Gastroesophageal sphincter (tissue), 4 donors: ENCODE results near the gene R3HDML. TPM values are rescaled to one million over a fixed set of nuclear protein-coding genes. Genes with fewer than 3 reads are reported as not detected.

Source experiments
- ATAC-seq: fragments of 150-250 bp; one replicate; pipeline ENCODE4 v1.9.1; 2016; ENCODE audit warnings: mild to moderate bottlenecking, moderate library complexity
- H3K27ac ChIP-seq, 4 donors: fragments of 200-600 bp; sonication (generic) in 3 of 4; 1 replicate in 3 of 4; 2 replicates in 1 of 4; pipeline ENCODE4 v1.5.1; 2016 to 2019
- H3K27me3 ChIP-seq: fragments of 200-600 bp; sonication (generic); one replicate; pipeline ENCODE4 v1.5.1; 2019
- H3K36me3 ChIP-seq, 2 donors: fragments of 200-600 bp; sonication (generic); one replicate each; pipeline ENCODE4 v1.5.1; 2019; ENCODE audit warnings: control low read depth in 1 of 2
- H3K4me1 ChIP-seq, 3 donors: fragments of 200-600 bp; sonication (generic); 1 replicate in 2 of 3; 2 replicates in 1 of 3; pipeline ENCODE4 v1.5.1; 2016 to 2019; ENCODE audit warnings: control low read depth in 2 of 3
- H3K4me3 ChIP-seq, 2 donors: fragments of 200-600 bp; sonication (generic); one replicate each; pipeline ENCODE4 v1.5.1; 2019; ENCODE audit warnings: mild to moderate bottlenecking in 1 of 2, moderate library complexity in 1 of 2
- H3K9me3 ChIP-seq, 3 donors: fragments of 200-600 bp; sonication (generic); one replicate each; pipeline ENCODE4 v1.5.1; 2017 to 2019; ENCODE audit warnings: control low read depth in 2 of 3
- CTCF ChIP-seq, 4 experiments: fragments of 200-600 bp in 2 of 4; fragments of 450-650 bp in 2 of 4; sonication (generic) in 1 of 4; IDR thresholded peaks; one replicate each; pipeline ENCODE4 v1.5.1; 2017 to 2019; ENCODE audit warnings: antibody characterized with exemption in 4 of 4, mild to moderate bottlenecking in 2 of 4, moderate library complexity in 2 of 4
- EP300 ChIP-seq: sonication (generic); formaldehyde crosslinking; IDR thresholded peaks from one replicate; pipeline ENCODE4 v1.6.1; 2017; ENCODE audit warnings: antibody characterized with exemption, mild to moderate bottlenecking
- POLR2A ChIP-seq, 2 donors: fragments of 450-650 bp; IDR thresholded peaks; one replicate each; pipeline ENCODE4 v1.6.1; 2017; ENCODE audit warnings: antibody characterized with exemption in 2 of 2, mild to moderate bottlenecking in 2 of 2, moderate library complexity in 1 of 2
- POLR2AphosphoS5 ChIP-seq: sonication (generic); formaldehyde crosslinking; IDR thresholded peaks from one replicate; pipeline ENCODE4 v1.6.1; 2017; ENCODE audit warnings: antibody characterized with exemption
- WGBS, 2 donors: methylation state at CpG; one replicate each; pipeline ENCODE4 v1.1.5; 2018; ENCODE audit warnings: low coverage in 1 of 2; 5-methylcytosine and 5-hydroxymethylcytosine counted together
- total RNA-seq, 4 donors: library from RNA; depleted of rRNA; stranded (reverse); fragments of >200 nt; gene quantifications; one replicate each; pipeline ENCODE4 v1.1.0, GENCODE V29; 2016

R3HDML gene
- total RNA-seq, 4 donors from 2014 or later, result not detected

GRCh38 chr20:44358776-44359175 lies 21.9 kb downstream of the R3HDML start:
- no peak for ATAC-seq
- Histone ChIP-seq H3K4me3 (no peak overlapping the region), H3K9me3 (no peaks in the 10 kb centered on the region), H3K27ac (no peak overlapping the region), H3K36me3 (no peaks in the 10 kb centered on the region), H3K4me1 (peaks cover 0 to 3% (median 0%) of the 10 kb centered on the region in 3 donors), H3K27me3 (peaks cover 19% of the 10 kb centered on the region)
- 60 to 82% methylated on average over 3 to 5 of the region's 8 CpGs for WGBS, 2 donors
- no peak for TF ChIP-seq POLR2A (IDR thresholded peaks at IDR 0.05)
- TF ChIP-seq CTCF (IDR thresholded peaks at IDR 0.05), result no peak
- no peak for TF ChIP-seq POLR2AphosphoS5
- no peak for TF ChIP-seq EP300

- H3K27me3 ChIP-seq, result peaks cover 12% of the 10 kb centered on the region
- no peak overlapping the region for H3K4me3 ChIP-seq
- no peak for ATAC-seq
- TF ChIP-seq POLR2A (IDR thresholded peaks at IDR 0.05) (no peak), POLR2AphosphoS5 (no peak), CTCF (IDR thresholded peaks at IDR 0.05) (no peak), EP300 (no peak)
- peaks cover 0 to 3% (median 0%) of the 10 kb centered on the region in 3 donors for H3K4me1 ChIP-seq
- H3K36me3 ChIP-seq, result no peaks in the 10 kb centered on the region
- H3K27ac ChIP-seq, result no peak overlapping the region
- no peaks in the 10 kb centered on the region for H3K9me3 ChIP-seq
Observed at GRCh38 chr20:44360221-44360620, 23.4 kb downstream of the R3HDML start.

- Histone ChIP-seq H3K9me3 (no peaks in the 10 kb centered on the region), H3K4me1 (peaks cover 0 to 3% (median 0%) of the 10 kb centered on the region in 3 donors), H3K36me3 (no peaks in the 10 kb centered on the region), H3K27me3 (peaks cover 4% of the 10 kb centered on the region), H3K27ac (no peak overlapping the region), H3K4me3 (no peak overlapping the region)
- WGBS, 2 donors, result 63% methylated on average over 3 of the region's 3 CpGs; no CpG with 5 or more reads in 1 of the 2 donors
- TF ChIP-seq POLR2A (IDR thresholded peaks at IDR 0.05) (no peak), EP300 (no peak), POLR2AphosphoS5 (no peak), CTCF (IDR thresholded peaks at IDR 0.05) (no peak)
- ATAC-seq, result no peak
Observed at GRCh38 chr20:44361021-44361420, 24.2 kb downstream of the R3HDML start.

- WGBS, 2 donors, result 64 to 67% methylated on average over 2 to 4 of the region's 4 CpGs
- no peak for ATAC-seq
- H3K36me3 ChIP-seq, result no peaks in the 10 kb centered on the region
- H3K27ac ChIP-seq, result no peak overlapping the region
- no peaks in the 10 kb centered on the region for H3K27me3 ChIP-seq
- no peaks in the 10 kb centered on the region for H3K9me3 ChIP-seq
- no peaks in the 10 kb centered on the region for H3K4me1 ChIP-seq
- no peak overlapping the region for H3K4me3 ChIP-seq
- TF ChIP-seq EP300 (no peak), CTCF (IDR thresholded peaks at IDR 0.05) (no peak), POLR2A (IDR thresholded peaks at IDR 0.05) (no peak), POLR2AphosphoS5 (no peak)
Observed at GRCh38 chr20:44362466-44362940, 25.7 kb downstream of the R3HDML start.

GRCh38 chr20:44364068-44364467 lies 27.2 kb downstream of the R3HDML start:
- Histone ChIP-seq H3K4me1 (no peaks in the 10 kb centered on the region), H3K36me3 (no peaks in the 10 kb centered on the region), H3K27ac (no peak overlapping the region), H3K9me3 (no peaks in the 10 kb centered on the region), H3K27me3 (no peaks in the 10 kb centered on the region), H3K4me3 (no peak overlapping the region)
- no peak for ATAC-seq
- TF ChIP-seq CTCF (IDR thresholded peaks at IDR 0.05) (no peak), POLR2A (IDR thresholded peaks at IDR 0.05) (no peak), EP300 (no peak)
- 65 to 73% methylated on average over 4 of the region's 4 CpGs for WGBS, 2 donors
